ENCODE results near the gene CYTH1. TPM values are rescaled to one million over a fixed set of nuclear protein-coding genes. Genes with fewer than 3 reads are reported as not detected.

CYTH1 gene
- total RNA-seq, 1 experiment from 2014 or later = 46.7 TPM

GRCh38 chr17:78654325-78654724 is 127.7 kb downstream of the CYTH1 start:
- intact Hi-C loops (cut with micrococcal nuclease; ENCODE audit: unreplicated experiment) (no loop called here), in situ Hi-C loops (cut with HindIII; ENCODE audit: low pct_unique_long_range_greater_than_20kb, low sequenced_read_pairs) (no loop called here)
- BruUV-seq (replicated peaks) = no TSS peak
- ChIA-PET CTCF (no interaction called here), POLR2A (interaction anchor here (0.7 kb wide), 1 partner anchor 70 kb away, joined by 3 read pairs; no protein-coding TSS in a partner anchor)
- TF ChIP-seq TCF7L2 (IDR thresholded peaks at IDR 0.05; ENCODE audit: low read depth, low read length) = no peak
- no peak for TF ChIP-seq SIN3A (IDR thresholded peaks at IDR 0.05; ENCODE audit: borderline replicate concordance, insufficient read depth, low read depth, low read length)
- no peak for TF ChIP-seq CTCF (IDR thresholded peaks at IDR 0.05)
- TF ChIP-seq REST (IDR thresholded peaks at IDR 0.05; ENCODE audit: insufficient read depth in 1 of 2, low read depth in 2 of 2, low read length in 1 of 2) = no peak
- TF ChIP-seq POLR2AphosphoS5 (IDR thresholded peaks at IDR 0.05; ENCODE audit: low read depth, low read length) = no peak
- no peaks in the 10 kb centered on the region for H3K27me3 ChIP-seq (ENCODE audit: control insufficient read depth, insufficient read depth, low read length)
- ATAC-seq = no peak
- no peaks in the 10 kb centered on the region for H3K36me3 ChIP-seq (ENCODE audit: control insufficient read depth, insufficient read depth, low read length)
- no peaks in the 10 kb centered on the region for H3K9me3 ChIP-seq (ENCODE audit: control insufficient read depth, insufficient read depth, low read depth, low read length)
- no peak overlapping the region for H3K4me3 ChIP-seq (ENCODE audit: low read depth in 2 of 2, low read length in 2 of 2)
- DNase-seq (ENCODE audit: low read depth, low spot score) = no peak
- H3K4me1 ChIP-seq (ENCODE audit: control insufficient read depth, insufficient read depth, low read length) = no peaks in the 10 kb centered on the region
- no peak overlapping the region for H3K27ac ChIP-seq (ENCODE audit: low read length)

GRCh38 chr17:78653382-78653781 is 128.7 kb downstream of the CYTH1 start:
- no peaks in the 10 kb centered on the region; the same call in 1 of the 2 replicates for H3K27me3 ChIP-seq (ENCODE audit: control insufficient read depth, insufficient read depth, low read length)
- in situ Hi-C loops (cut with HindIII; ENCODE audit: low pct_unique_long_range_greater_than_20kb, low sequenced_read_pairs) (no loop called here), intact Hi-C loops (cut with micrococcal nuclease; ENCODE audit: unreplicated experiment) (no loop called here)
- no peaks in the 10 kb centered on the region for H3K4me1 ChIP-seq (ENCODE audit: control insufficient read depth, insufficient read depth, low read length)
- ATAC-seq (peak; percentile 77; the same call in 1 of the 2 replicates), DNase-seq (ENCODE audit: low read depth, low spot score) (no peak)
- TF ChIP-seq CTCF (IDR thresholded peaks at IDR 0.05) (no peak), SIN3A (IDR thresholded peaks at IDR 0.05; ENCODE audit: borderline replicate concordance, insufficient read depth, low read depth, low read length) (no peak), REST (IDR thresholded peaks at IDR 0.05; ENCODE audit: insufficient read depth in 1 of 2, low read depth in 2 of 2, low read length in 1 of 2) (no peak), TCF7L2 (IDR thresholded peaks at IDR 0.05; ENCODE audit: low read depth, low read length) (no peak), POLR2AphosphoS5 (IDR thresholded peaks at IDR 0.05; ENCODE audit: low read depth, low read length) (no peak)
- H3K4me3 ChIP-seq (ENCODE audit: low read depth in 2 of 2, low read length in 2 of 2) = no peak overlapping the region
- ChIA-PET POLR2A (no interaction called here), CTCF (interaction anchor here (0.5 kb wide), 1 partner anchor 54 kb away, joined by 5 read pairs; no protein-coding TSS in a partner anchor)
- no peak overlapping the region for H3K27ac ChIP-seq (ENCODE audit: low read length)
- no peaks in the 10 kb centered on the region for H3K9me3 ChIP-seq (ENCODE audit: control insufficient read depth, insufficient read depth, low read depth, low read length)
- BruUV-seq (replicated peaks) = no TSS peak
- H3K36me3 ChIP-seq (ENCODE audit: control insufficient read depth, insufficient read depth, low read length) = no peaks in the 10 kb centered on the region
